HG03442 (cell line): ENCODE results near the gene C1QTNF5.

Experiments
- ATAC-seq: cut with Tn5 transposase; IDR thresholded peaks from one replicate; pipeline ENCODE4 v1.9.1; 2021; ENCODE audit warnings: mild to moderate bottlenecking, moderate library complexity; ENCODE audit not compliant: unreplicated experiment

C1QTNF5 gene

DNA sequence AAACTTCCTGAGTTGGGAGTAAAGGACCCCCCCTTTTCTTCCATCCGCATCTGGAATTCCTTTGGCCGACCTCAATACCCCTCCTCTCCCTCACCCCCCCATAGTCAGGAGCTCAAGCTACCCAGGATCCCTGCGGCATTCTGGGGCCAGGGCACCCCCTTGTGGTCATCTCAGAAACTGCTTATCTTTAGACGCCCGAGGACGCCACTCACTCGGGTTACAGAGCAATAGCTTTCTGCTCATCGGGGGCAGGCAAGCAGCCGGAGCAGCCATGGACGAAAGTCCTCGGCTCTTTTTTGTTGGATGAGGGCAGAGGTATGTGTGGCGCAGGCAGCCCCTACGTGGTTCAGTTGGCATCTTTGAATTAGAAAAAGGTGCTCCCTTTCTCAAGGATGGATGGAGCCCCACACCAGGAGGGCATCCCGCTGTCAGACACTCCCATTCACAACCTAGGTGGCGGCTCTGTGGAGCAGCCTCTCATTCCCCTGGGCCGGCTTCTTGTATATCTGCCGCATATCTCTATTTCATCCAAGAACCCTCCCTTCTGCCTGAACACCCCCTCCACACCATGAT is 2.3 kb downstream of the C1QTNF5 start:
- ATAC-seq: no peak

- no peak for ATAC-seq
These were observed 2.9 kb downstream of the C1QTNF5 start for GRCh38 chr11:119337581-119338317.

GRCh38 chr11:119336744-119337469 is 3.8 kb downstream of the C1QTNF5 start:
- ATAC-seq: no peak

DNA sequence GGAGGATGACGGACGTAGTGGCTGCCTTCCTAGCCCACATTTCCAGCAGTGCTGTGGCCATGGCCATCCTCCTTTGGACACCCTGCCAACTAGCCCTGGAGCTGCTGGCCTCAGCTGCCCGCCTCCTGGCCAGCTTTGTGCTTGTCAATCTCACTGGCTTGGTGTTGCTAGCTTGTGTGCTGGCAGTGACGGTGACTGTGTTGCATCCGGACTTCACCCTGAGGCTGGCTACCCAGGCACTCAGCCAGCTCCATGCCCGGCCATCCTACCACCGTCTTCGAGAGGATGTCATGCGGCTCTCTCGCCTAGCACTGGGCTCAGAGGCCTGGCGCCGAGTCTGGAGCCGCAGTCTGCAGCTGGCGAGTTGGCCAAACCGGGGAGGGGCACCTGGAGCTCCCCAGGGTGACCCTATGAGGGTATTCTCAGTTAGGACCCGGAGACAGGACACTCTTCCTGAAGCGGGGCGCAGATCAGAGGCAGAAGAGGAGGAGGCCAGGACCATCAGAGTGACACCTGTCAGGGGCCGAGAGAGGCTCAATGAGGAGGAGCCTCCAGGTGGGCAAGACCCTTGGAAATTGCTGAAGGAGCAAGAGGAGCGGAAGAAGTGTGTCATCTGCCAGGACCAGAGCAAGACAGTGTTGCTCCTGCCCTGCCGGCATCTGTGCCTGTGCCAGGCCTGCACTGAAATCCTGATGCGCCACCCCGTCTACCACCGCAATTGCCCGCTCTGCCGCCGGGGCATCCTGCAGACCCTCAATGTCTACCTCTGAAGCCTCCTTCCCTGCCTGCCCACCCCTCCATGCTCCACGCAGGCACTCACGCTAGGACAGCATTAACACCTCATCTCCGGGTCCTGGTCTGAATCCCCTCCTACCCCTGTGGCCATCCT is 4.8 kb downstream of the C1QTNF5 start:
- no peak for ATAC-seq

GRCh38 chr11:119335091-119335654 is 5.5 kb downstream of the C1QTNF5 start:
- ATAC-seq: no peak

- peak; percentile 93 for ATAC-seq
These were observed 6.3 kb downstream of the C1QTNF5 start, which contains the start of gene RNF26 for GRCh38 chr11:119334174-119334930. TSS of gene RNF26 (plus strand) at chr11:119334527. CDS start at chr11:119335123, 596 bp downstream.

DNA sequence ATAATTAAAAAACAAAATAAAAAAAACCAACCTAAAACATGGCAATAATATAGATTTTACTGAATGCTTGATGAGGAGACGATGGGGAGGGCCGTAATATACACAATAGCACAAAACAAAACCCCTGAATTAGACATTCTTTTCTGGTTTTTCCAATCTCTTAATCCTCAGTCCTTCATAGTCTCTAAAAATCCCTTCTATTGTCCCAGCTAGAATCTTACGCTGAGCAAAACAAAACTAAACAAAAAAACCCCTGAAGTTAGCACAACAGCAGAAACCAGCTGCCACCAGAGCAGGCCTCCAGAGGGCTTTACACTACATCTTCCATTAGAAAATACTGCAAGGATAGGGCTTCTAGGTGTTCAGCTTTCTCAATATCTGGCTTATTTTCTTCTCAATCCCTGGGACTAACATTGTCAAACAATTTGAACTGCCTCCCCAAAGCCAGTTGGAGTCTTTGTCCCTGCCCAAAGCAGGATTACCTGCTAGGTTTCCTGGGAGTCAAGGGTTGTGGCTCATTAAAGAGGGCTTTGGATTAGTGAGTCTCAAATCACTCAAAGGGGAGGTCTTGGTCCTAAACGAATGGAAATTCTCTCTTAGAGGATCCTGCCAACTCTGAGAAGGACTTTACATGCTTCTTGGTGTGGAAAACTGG is 8.4 kb downstream of the C1QTNF5 start:
- ATAC-seq: no peak

DNA sequence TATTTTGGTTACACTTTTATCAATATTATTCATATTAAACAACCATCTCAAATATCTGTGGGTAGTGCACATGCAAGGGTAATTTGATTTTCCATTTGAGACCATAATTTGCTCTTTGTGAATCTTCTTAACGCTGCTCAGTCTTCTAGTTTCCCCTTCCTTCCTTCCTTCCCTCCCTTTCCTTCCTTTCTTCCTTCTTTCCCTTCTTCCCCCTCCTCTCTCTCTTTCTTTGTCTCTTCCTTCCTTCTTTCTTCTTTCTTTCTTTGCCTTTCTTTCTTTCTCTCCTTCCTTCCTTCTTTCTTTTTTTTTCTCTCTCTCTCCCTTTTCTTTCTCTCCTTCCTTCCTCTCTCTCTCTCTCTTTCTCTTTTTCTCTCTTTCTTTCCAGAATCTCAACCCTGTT is 10.4 kb downstream of the C1QTNF5 start:
- ATAC-seq: no peak

DNA sequence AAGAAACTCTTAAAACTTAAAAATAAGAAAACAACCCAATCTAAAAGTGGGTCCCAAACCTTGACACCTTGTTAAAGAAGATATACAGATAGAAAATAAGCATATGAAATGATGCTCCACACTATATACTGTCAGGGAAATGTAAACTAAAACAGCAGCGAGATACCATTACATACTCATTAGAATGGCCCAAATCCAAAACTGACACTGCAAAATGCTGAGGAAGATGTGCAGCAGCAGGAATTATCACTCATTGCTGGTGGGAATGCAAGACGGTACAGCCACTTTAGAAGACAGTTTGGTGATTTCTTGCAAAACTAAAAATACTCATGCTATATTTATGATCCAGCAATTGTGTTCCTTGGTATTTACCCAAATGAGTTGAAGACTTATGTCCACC is 11.4 kb downstream of the C1QTNF5 start:
- no peak for ATAC-seq

DNA sequence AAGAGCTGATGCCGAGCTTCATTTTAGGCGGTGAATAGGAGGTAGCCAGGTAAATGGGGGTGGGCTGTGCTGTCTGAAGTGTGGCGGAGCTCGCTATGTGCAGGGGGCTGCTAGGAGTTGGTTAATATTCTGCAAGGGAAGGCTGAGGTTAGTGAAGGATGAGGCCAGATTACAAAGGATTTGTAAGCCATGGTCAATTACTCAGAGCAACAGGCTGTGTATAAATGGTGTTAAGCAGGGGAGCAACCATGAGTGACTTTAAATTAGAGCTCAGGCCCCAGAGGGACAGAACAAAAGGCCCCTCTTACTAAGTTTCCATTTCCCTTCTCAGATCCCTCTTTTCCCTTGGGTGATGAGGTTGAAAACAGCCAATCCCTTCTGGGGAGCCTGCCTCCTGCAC is 16.5 kb downstream of the C1QTNF5 start:
- no peak for ATAC-seq

DNA sequence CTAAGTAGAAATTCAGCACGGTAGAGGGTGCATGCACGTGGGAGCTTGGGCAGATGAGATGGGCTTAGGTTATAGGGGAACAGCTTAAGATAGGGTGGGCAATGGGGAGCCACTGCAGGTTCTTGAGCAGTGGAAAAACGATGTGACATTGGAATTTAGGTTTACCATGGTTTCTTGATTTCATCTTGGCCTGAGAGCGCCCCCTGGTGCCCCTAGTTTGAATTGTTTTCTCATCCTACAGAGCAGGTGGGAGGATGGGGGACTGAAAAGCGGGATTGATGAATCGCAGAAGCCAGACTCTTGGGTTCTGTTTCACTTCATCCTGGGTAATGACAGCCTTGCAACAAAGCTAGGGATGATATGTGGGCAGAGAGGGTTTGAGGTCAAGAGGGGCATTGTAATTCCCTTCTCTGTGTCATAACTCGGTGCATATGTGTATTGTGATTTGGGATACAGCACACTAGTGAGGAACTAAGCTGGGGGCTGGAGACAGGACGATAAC is 17.1 kb downstream of the C1QTNF5 start:
- no peak for ATAC-seq

DNA sequence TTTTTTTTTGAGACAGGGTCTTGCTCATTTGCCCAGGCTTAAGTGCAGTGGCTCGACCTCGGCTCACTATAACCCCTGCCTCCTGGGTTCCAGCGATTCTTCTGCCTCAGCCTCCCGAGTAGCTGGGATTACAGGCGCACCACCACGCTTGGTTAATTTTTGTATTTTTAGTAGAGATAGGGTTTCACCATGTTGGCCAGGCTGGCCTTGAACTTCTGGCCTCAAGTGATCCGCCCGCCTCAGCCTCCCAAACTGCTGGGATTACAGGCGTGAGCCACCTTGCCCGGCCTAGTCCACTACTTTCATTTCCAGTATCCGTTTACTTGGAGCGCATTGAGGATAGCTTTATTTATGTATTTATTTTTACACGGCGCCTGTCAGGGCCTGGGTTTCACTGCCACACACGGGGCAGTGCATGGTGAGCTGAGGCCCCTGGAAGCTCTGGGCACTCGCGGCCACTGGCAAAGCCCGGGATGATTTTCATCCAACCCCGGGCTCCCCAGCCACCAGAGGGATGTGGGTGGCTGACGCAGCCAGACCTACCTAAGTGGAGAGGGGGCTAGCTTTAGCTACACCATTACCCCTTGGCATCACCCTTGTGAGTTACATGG is 17.7 kb downstream of the C1QTNF5 start:
- ATAC-seq: no peak

DNA sequence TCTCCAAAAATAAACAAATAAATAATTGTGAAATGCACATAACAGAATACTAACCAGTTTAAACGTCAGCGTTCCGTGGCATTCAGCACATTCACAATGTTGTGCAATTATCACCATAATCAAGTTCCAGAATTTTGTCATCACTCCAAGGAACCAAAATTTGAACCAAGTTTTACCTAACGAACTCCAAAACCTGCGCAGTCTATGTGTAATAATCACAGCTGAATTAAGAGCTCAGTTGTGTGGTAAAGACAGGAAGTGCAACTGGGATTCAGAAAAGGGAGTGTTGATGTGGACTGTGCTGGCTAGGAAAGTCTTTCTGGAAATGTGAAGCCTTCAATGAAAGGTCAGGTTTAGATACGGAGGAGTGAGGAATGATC is 18.3 kb downstream of the C1QTNF5 start:
- no peak for ATAC-seq

DNA sequence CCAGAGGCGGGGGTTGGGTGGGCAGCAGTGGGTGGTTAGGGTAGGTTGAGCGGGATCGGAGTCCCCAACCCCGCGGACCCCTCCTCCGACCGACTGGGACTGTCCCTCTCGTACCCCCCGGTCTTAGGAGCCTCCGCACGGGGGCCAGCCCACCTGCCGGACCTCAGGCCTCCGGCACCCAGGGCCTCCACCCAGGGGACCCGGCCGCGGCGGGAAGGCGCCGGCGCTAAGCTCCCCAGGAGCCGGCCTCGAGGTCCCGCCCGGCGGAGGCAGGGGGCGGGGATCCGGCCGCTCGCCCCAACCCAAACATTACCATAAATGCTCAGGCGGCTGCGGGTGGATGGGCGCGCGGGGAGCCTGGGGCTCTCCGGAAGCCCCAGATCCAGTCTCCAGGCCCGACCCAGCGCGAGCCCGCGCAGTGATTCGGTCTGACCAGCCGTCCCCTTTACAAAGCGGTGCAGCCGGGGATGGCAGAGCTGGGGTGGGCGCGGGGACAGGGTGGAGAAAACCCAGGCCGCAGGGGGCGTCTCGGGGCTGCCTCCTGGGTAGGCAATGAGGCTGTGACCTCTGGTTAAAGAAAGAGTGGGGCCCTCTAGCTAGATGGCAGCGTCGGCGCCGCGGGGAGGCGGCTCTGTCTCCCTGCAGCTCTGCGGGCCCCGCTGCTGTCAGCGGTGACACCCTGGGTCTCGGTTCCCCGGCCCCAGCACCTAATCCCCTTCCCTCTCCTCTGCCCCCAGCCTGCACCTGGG is 19.7 kb downstream of the C1QTNF5 start:
- ATAC-seq: no peak

- no peak for ATAC-seq
These were observed 20.4 kb downstream of the C1QTNF5 start for GRCh38 chr11:119320240-119320775.

DNA sequence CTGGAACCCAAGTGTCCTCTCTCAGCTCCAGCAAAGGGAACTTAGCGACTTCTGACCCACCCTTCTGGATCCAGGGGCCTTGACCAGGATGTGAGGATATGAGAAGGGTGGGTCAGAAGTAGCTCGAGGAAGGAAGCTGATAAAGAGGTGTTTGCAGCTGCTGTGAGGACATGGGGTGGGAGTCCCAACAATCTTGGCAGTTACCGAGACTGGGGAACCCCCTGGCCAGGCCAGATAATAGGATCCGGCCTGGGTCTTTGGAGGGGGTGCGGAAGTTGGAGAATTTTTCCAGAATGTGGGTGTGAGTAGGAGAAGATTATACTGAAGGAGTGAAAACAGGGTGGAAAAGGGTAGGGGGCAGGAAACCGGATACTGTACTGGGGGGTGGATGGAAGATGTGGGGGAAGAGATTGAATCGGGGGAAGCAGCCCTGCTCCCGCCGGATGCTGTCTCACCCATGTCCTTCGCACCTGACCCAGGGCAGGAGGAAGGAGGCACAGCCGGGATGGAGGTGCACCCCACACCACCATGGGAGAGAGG is 20.9 kb downstream of the C1QTNF5 start:
- no peak for ATAC-seq

DNA sequence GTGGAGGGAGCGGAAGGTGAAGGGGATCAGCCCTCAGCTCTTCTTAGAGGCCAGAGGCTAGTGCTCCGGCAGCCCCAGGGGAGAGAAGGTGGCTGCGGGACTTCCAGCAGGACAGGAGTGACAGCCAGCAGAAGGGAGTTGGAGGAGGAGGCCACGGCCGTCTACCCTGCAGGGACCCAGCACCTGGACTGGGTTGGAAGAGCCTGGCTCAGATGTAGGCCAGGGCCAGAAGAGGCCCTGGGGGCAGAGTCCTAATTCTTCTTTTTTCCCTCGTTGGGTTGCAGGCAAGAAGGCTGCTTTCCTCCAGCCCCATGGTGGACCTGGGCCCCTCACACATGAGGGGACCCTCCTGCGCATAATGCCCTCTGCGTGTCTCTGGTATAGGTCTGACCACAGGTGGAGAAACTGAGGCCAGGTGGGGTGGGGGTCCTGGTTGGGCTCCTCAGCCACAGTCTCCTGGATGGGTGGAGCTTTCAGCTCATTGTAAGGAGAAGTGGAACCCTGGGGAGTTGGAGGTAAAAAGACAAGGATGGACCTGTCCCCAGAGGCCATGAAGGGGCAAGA is 21.5 kb downstream of the C1QTNF5 start:
- ATAC-seq: no peak
